Measurements from ENCODE around the gene FAIM.

DNA sequence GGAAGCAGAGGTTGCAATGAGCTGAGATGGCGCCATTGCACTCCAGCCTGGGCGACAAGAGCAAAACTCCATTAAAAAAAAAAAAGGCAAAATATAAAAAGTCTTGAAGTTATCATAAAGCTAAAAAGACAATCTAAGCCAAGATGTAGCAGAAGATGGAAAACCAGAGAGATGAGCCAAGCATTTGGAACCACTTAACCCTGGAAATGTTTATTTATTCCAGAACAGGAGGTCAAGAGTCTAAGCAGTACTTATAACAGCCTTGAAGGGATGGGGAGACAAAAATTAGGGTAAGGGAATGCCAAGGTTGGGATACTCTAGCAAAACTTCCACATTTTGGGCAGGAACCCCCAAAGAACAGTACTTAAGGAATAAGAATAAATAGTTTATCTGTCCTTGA is 30.1 kb downstream of the FAIM start:
- TF ChIP-seq, protein P1, sequence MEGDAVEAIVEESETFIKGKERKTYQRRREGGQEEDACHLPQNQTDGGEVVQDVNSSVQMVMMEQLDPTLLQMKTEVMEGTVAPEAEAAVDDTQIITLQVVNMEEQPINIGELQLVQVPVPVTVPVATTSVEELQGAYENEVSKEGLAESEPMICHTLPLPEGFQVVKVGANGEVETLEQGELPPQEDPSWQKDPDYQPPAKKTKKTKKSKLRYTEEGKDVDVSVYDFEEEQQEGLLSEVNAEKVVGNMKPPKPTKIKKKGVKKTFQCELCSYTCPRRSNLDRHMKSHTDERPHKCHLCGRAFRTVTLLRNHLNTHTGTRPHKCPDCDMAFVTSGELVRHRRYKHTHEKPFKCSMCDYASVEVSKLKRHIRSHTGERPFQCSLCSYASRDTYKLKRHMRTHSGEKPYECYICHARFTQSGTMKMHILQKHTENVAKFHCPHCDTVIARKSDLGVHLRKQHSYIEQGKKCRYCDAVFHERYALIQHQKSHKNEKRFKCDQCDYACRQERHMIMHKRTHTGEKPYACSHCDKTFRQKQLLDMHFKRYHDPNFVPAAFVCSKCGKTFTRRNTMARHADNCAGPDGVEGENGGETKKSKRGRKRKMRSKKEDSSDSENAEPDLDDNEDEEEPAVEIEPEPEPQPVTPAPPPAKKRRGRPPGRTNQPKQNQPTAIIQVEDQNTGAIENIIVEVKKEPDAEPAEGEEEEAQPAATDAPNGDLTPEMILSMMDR (IDR thresholded peaks at IDR 0.05 in 8 of 11, conservative IDR thresholded peaks at IDR 0.05 in 3 of 11): no peak
- no peak for TF ChIP-seq POLR2AphosphoS5 (IDR thresholded peaks at IDR 0.05)
